Liver (tissue), 3 donors: ENCODE results near the gene CCBE1.

ENCODE experiments used
- EGR1 ChIP-seq, 2 donors: IDR thresholded peaks; 2 replicates each; pipeline ENCODE4 v1.6.1; 2016 to 2018; ENCODE audit warnings: antibody characterized with exemption in 2 of 2, low read depth in 2 of 2
- FOXA1 ChIP-seq: IDR thresholded peaks from 2 replicates; pipeline ENCODE4 v1.6.1; 2016; ENCODE audit warnings: antibody characterized with exemption
- GABPA ChIP-seq, 2 donors: IDR thresholded peaks in 1 of 2; conservative IDR thresholded peaks in 1 of 2; 2 replicates each; pipeline ENCODE4 v1.6.1; 2016; ENCODE audit warnings: antibody characterized with exemption in 2 of 2, mild to moderate bottlenecking in 1 of 2, moderate library complexity in 1 of 2
- HNF4G ChIP-seq: IDR thresholded peaks from 2 replicates; pipeline ENCODE4 v1.6.1; 2016; ENCODE audit warnings: antibody characterized with exemption
- JUND ChIP-seq, 2 donors: IDR thresholded peaks; 2 replicates each; pipeline ENCODE4 v1.6.1; 2016; ENCODE audit warnings: antibody characterized with exemption in 2 of 2
- RAD21 ChIP-seq, 2 donors: IDR thresholded peaks; 2 replicates each; pipeline ENCODE4 v1.6.1; 2016; ENCODE audit warnings: antibody characterized with exemption in 2 of 2, mild to moderate bottlenecking in 2 of 2
- RXRA ChIP-seq, 2 donors: IDR thresholded peaks; 2 replicates each; pipeline ENCODE4 v1.6.1; 2017 to 2018; ENCODE audit warnings: antibody characterized with exemption in 2 of 2, mild to moderate bottlenecking in 1 of 2
- SP1 ChIP-seq: IDR thresholded peaks from 2 replicates; pipeline ENCODE4 v1.6.1; 2018; ENCODE audit warnings: antibody characterized with exemption, mild to moderate bottlenecking
- TAF1 ChIP-seq: conservative IDR thresholded peaks from 2 replicates; pipeline ENCODE4 v1.6.1; 2016; ENCODE audit warnings: antibody characterized with exemption, mild to moderate bottlenecking
- YY1 ChIP-seq: IDR thresholded peaks from 2 replicates; pipeline ENCODE4 v1.6.1; 2016; ENCODE audit warnings: antibody characterized with exemption, mild to moderate bottlenecking
- TF ChIP-seq, protein P1 (sequence below): IDR thresholded peaks from 2 replicates; pipeline ENCODE4 v1.6.1; 2016; ENCODE audit warnings: antibody characterized with exemption
- TF ChIP-seq, protein P2 (sequence below): fragments of 150-350 bp; IDR thresholded peaks from 2 replicates; pipeline ENCODE4 v1.5.1; 2017; ENCODE audit warnings: improper control_type of control experiment, low read depth, low read length; ENCODE audit not compliant: missing input control
- TF ChIP-seq, protein P3 (sequence below): IDR thresholded peaks from 2 replicates; pipeline ENCODE4 v1.6.1; 2016; ENCODE audit warnings: antibody characterized with exemption
- TF ChIP-seq, protein P4 (sequence below): IDR thresholded peaks from 2 replicates; pipeline ENCODE4 v1.6.1; 2016; ENCODE audit warnings: antibody characterized with exemption, mild to moderate bottlenecking
- donor health status: healthy.
- donor health status: healthy.

DNA sequence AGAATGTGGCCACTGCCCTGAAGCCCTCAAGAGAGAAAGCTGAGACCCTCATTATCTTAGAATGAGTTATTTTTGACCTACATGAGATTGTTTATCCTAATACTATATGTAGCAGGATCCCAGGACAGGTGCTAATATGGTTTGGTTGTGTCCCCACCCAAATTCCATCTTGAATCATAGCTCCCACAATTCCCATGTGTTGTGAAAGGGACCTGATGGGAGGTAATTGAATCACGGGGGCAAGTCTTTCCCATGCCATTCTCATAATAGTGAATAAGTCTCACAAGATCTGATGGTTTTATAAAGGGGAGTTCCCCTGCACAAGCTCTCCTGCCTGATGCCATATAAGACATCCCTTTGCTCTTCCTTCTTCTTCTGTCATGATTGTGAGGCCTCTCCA is 76.8 kb downstream of the CCBE1 start:
- TF ChIP-seq YY1 (no peak), JUND (IDR thresholded peaks at IDR 0.05) (no peak), RXRA (IDR thresholded peaks at IDR 0.05) (no peak), EGR1 (IDR thresholded peaks at IDR 0.05; ENCODE audit: low read depth in 2 of 2) (no peak), GABPA (IDR thresholded peaks at IDR 0.05 in 1 of 2, conservative IDR thresholded peaks at IDR 0.05 in 1 of 2) (no peak), RAD21 (IDR thresholded peaks at IDR 0.05) (no peak), SP1 (no peak), TAF1 (no peak), HNF4G (no peak), FOXA1 (no peak)
- TF ChIP-seq, protein P1, sequence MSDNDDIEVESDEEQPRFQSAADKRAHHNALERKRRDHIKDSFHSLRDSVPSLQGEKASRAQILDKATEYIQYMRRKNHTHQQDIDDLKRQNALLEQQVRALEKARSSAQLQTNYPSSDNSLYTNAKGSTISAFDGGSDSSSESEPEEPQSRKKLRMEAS, result no peak
- TF ChIP-seq, protein P2, sequence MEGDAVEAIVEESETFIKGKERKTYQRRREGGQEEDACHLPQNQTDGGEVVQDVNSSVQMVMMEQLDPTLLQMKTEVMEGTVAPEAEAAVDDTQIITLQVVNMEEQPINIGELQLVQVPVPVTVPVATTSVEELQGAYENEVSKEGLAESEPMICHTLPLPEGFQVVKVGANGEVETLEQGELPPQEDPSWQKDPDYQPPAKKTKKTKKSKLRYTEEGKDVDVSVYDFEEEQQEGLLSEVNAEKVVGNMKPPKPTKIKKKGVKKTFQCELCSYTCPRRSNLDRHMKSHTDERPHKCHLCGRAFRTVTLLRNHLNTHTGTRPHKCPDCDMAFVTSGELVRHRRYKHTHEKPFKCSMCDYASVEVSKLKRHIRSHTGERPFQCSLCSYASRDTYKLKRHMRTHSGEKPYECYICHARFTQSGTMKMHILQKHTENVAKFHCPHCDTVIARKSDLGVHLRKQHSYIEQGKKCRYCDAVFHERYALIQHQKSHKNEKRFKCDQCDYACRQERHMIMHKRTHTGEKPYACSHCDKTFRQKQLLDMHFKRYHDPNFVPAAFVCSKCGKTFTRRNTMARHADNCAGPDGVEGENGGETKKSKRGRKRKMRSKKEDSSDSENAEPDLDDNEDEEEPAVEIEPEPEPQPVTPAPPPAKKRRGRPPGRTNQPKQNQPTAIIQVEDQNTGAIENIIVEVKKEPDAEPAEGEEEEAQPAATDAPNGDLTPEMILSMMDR, result no peak
- TF ChIP-seq, protein P3, sequence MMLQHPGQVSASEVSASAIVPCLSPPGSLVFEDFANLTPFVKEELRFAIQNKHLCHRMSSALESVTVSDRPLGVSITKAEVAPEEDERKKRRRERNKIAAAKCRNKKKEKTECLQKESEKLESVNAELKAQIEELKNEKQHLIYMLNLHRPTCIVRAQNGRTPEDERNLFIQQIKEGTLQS, result no peak
- TF ChIP-seq, protein P4, sequence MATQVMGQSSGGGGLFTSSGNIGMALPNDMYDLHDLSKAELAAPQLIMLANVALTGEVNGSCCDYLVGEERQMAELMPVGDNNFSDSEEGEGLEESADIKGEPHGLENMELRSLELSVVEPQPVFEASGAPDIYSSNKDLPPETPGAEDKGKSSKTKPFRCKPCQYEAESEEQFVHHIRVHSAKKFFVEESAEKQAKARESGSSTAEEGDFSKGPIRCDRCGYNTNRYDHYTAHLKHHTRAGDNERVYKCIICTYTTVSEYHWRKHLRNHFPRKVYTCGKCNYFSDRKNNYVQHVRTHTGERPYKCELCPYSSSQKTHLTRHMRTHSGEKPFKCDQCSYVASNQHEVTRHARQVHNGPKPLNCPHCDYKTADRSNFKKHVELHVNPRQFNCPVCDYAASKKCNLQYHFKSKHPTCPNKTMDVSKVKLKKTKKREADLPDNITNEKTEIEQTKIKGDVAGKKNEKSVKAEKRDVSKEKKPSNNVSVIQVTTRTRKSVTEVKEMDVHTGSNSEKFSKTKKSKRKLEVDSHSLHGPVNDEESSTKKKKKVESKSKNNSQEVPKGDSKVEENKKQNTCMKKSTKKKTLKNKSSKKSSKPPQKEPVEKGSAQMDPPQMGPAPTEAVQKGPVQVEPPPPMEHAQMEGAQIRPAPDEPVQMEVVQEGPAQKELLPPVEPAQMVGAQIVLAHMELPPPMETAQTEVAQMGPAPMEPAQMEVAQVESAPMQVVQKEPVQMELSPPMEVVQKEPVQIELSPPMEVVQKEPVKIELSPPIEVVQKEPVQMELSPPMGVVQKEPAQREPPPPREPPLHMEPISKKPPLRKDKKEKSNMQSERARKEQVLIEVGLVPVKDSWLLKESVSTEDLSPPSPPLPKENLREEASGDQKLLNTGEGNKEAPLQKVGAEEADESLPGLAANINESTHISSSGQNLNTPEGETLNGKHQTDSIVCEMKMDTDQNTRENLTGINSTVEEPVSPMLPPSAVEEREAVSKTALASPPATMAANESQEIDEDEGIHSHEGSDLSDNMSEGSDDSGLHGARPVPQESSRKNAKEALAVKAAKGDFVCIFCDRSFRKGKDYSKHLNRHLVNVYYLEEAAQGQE, result no peak
